Sigmoid colon (tissue), 7 donors: Measurements from ENCODE around the gene CASKIN1. TPM values are rescaled to one million over a fixed set of nuclear protein-coding genes. Genes with fewer than 3 reads are reported as not detected.
"Not testable (repeated sequence)": the region's sequence is repeated elsewhere in the genome, so short reads cannot be mapped to it uniquely, and the experiment has no call there.

Experiments used
- DNase-seq: peaks from one replicate; pipeline ENCODE4 v3.0.0-alpha.2; 2019
- H3K27ac ChIP-seq, 4 donors: fragments of 200-600 bp; sonication (generic); one replicate each; pipeline ENCODE4 v1.5.1; 2016 to 2019; ENCODE audit warnings: mild to moderate bottlenecking in 1 of 4
- H3K27me3 ChIP-seq, 3 donors: fragments of 200-600 bp; sonication (generic); one replicate each; pipeline ENCODE4 v1.5.1; 2019; ENCODE audit warnings: mild to moderate bottlenecking in 1 of 3
- H3K36me3 ChIP-seq, 4 donors: fragments of 200-600 bp; sonication (generic); one replicate each; pipeline ENCODE4 v1.5.1; 2016 to 2019
- H3K4me1 ChIP-seq, 4 donors: fragments of 200-600 bp; sonication (generic); one replicate each; pipeline ENCODE4 v1.5.1; 2017 to 2019
- H3K4me3 ChIP-seq, 4 donors: fragments of 200-600 bp; sonication (generic); one replicate each; pipeline ENCODE4 v1.5.1; 2017 to 2019; ENCODE audit warnings: mild to moderate bottlenecking in 2 of 4, moderate library complexity in 1 of 4
- H3K9me3 ChIP-seq, 4 donors: fragments of 200-600 bp in 3 of 4; sonication (generic) in 3 of 4; one replicate each; pipeline versions ENCODE4 v1.5.1 to v1.6.1; 2013 to 2019
- EP300 ChIP-seq, 4 donors: sonication (generic); formaldehyde crosslinking; IDR thresholded peaks; one replicate each; pipeline ENCODE4 v1.6.1; 2017; ENCODE audit warnings: antibody characterized with exemption in 4 of 4
- POLR2A ChIP-seq, 2 donors: fragments of 450-650 bp; IDR thresholded peaks; one replicate each; pipeline ENCODE4 v1.6.1; 2016; ENCODE audit warnings: antibody characterized with exemption in 2 of 2, mild to moderate bottlenecking in 2 of 2, moderate library complexity in 2 of 2
- POLR2AphosphoS5 ChIP-seq, 4 donors: sonication (generic); formaldehyde crosslinking; IDR thresholded peaks; one replicate each; pipeline ENCODE4 v1.6.1; 2017; ENCODE audit warnings: antibody characterized with exemption in 4 of 4
- WGBS, 2 donors: extraction: QIAGEN DNeasy Blood & Tissue Kit; methylation state at CpG; one replicate each; pipeline ENCODE4 v1.1.7; 2013; 5-methylcytosine and 5-hydroxymethylcytosine counted together
- intact Hi-C: fragments of 100-400 bp; cut with DNase I; formaldehyde crosslinking; loops from one replicate; pipeline ENCODE4 v1.15.1; 2023
- polyA plus RNA-seq, 3 donors: library from polyadenylated mRNA; stranded (reverse); fragments of 200-250 nt; gene quantifications; one replicate each; pipeline ENCODE4 v1.2.3, GENCODE V29; 2013
- total RNA-seq, 4 donors: library from RNA; depleted of rRNA; stranded (reverse); fragments of >200 nt; gene quantifications; one replicate each; pipeline ENCODE4 v1.1.0, GENCODE V29; 2016
- TF ChIP-seq, protein P1 (sequence below), 4 experiments: fragments of 450-650 bp in 3 of 4; fragments of 200-600 bp in 1 of 4; IDR thresholded peaks; one replicate each; pipeline ENCODE4 v1.5.1; 2016 to 2019; ENCODE audit warnings: antibody characterized with exemption in 4 of 4, mild to moderate bottlenecking in 3 of 4, moderate library complexity in 2 of 4
- donor health status: healthy with polysubstance abuse.
- donor health status: Bipolar disorder and iron deficiency.
- donor health status: healthy.

Gene CASKIN1
- total and polyA plus RNA-seq, 7 donors, result under 0.01 to 0.55 (median 0.31) TPM; not detected in 1

DNA sequence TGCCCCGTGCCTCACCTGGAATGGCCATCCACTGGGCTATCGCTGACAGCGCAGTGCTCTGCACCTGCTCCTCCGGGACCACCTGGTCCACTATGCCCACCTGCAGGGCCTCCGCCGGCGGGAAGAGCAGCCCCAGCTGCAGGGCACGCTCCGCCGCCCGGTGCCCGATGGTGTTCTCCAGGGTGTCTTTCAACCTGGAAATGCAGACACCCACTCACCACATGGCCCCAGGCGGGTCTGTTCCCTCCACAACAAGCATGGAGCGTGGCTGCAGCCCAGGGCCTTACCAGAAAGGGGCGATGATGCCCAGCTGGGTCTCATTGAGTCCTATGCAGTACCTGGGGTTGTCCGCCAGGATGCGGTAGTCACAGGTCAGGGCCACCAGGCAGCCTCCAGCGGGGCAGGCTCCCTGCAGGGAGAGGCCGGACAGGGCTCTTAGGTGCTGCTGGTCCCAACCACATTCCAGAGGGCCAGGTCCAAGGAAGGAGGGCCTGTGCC lies 46.7 kb upstream of the CASKIN1 start:
- 94 to 97% methylated on average over 19 of the region's 19 CpGs for WGBS, 2 donors

DNA sequence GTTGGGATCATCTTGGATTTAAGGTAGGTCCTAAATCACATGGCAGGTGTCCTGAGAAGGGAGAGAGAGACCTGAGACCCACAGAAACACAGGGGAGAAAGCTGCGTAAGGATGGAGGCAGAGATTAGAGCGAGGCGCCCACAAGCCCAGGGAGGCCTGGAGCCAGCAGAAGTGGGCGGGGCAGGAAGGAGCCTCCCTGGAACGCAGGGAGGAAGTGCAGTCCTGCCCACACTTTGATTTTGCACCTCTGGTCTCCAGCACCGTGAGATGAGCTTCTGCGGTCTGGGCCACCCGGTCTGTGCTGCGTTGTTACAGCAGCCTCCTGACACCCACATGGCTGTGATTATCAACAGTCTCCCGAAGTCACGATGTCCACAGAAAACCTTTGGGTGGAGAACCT lies 46.2 kb upstream of the CASKIN1 start:
- Histone ChIP-seq H3K36me3 (peaks cover 41 to 65% (median 50%) of the 10 kb centered on the region in 4 donors), H3K4me3 (no peak overlapping the region), H3K27ac (no peak overlapping the region), H3K9me3 (no peaks in the 10 kb centered on the region), H3K27me3 (peaks cover 3 to 8% (median 6%) of the 10 kb centered on the region in 3 donors), H3K4me1 (peaks cover 0 to 7% (median 6%) of the 10 kb centered on the region in 4 donors)
- intact Hi-C loops, result no loop called here
- no peak for TF ChIP-seq POLR2A (IDR thresholded peaks at IDR 0.05)
- TF ChIP-seq, protein P1, sequence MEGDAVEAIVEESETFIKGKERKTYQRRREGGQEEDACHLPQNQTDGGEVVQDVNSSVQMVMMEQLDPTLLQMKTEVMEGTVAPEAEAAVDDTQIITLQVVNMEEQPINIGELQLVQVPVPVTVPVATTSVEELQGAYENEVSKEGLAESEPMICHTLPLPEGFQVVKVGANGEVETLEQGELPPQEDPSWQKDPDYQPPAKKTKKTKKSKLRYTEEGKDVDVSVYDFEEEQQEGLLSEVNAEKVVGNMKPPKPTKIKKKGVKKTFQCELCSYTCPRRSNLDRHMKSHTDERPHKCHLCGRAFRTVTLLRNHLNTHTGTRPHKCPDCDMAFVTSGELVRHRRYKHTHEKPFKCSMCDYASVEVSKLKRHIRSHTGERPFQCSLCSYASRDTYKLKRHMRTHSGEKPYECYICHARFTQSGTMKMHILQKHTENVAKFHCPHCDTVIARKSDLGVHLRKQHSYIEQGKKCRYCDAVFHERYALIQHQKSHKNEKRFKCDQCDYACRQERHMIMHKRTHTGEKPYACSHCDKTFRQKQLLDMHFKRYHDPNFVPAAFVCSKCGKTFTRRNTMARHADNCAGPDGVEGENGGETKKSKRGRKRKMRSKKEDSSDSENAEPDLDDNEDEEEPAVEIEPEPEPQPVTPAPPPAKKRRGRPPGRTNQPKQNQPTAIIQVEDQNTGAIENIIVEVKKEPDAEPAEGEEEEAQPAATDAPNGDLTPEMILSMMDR (IDR thresholded peaks at IDR 0.05), result no peak
- no peak for TF ChIP-seq EP300 (IDR thresholded peaks at IDR 0.05)
- TF ChIP-seq POLR2AphosphoS5 (IDR thresholded peaks at IDR 0.05), result no peak
- WGBS, 2 donors, result 65 to 86% methylated on average over 11 of the region's 11 CpGs
- no peak for DNase-seq

More for the DNA sequence above, 46.7 kb upstream of the CASKIN1 start:
- Histone ChIP-seq H3K27ac (no peak overlapping the region), H3K4me3 (no peak overlapping the region), H3K4me1 (peaks cover 0 to 2% (median under 1%) of the 10 kb centered on the region in 4 donors), H3K27me3 (peaks cover 0 to 3% (median 2%) of the 10 kb centered on the region in 3 donors), H3K9me3 (no peaks in the 10 kb centered on the region), H3K36me3 (peaks cover 41 to 65% (median 50%) of the 10 kb centered on the region in 4 donors)
- DNase-seq, result no peak
- intact Hi-C loops, result no loop called here
- no peak for TF ChIP-seq EP300 (IDR thresholded peaks at IDR 0.05)

DNA sequence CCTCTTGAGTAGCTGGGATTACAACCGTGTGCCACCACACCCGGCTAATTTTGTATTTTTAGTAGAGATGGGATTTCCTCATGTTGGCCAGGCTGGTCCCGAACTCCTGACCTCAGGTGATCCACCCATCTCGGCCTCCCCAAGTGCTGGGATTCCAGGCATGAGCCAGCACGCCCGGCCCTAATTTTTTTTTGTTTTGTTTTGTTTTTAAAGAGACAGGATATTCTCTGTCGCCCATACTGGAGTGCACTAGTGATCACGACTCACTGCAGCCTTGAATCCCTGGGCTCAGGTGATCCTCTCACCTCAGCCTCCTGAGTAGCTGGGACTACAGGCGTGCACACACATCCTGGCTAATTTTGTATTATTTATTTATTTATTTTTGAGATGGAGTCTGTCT lies 43.9 kb upstream of the CASKIN1 start:
- 66 to 82% methylated on average over 9 of the region's 9 CpGs for WGBS, 2 donors
- H3K4me1 ChIP-seq, result peaks cover 0 to 27% (median 24%) of the 10 kb centered on the region in 4 donors
- H3K27me3 ChIP-seq, result peaks cover 17 to 31% (median 26%) of the 10 kb centered on the region in 3 donors
- H3K9me3 ChIP-seq, H3K4me3 ChIP-seq, H3K27ac ChIP-seq, DNase-seq, intact Hi-C loops: not testable (repeated sequence)
- H3K36me3 ChIP-seq, result peaks cover 37 to 58% (median 41%) of the 10 kb centered on the region in 4 donors

DNA sequence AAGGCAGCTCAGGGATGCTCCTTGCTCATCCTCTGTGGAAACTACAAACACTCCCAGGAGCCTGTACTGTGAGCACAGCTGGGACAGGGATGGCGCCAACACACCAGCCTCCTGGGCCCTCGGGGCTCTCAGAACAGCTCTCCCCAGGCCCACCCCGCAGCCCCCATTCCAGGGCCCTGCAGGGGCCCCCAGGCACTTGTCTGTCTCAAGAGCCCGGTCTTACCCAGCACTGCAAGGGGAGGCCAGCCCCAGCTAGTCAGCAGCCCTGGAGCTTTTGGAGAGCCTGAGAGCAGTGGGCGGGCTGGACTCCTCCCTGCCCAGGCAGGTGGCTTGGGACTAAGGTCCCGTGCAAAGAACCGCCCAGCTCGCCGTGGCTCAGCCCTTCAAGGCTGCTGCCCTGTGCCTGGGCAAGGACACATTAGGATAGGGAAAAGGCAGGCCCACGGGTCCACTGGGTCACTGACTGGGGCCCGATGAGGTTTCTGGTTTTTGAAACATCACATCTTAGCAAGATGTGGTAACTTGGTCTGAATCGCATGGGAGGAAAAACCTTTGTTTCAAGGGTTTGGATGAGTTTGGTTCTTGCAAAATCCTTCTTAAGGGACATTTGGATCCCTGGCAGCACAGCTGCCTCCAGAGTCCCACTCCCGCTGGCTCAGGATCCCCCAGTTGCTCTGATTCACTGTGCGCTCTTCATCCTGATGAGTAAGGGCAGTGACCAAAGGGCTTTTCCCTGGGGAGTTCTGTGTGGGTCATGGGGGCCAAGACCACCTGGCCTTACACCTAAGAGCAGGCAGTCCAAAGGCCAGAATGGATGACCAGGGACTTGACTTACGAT lies 42.7 kb upstream of the CASKIN1 start:
- no peak overlapping the region for H3K27ac ChIP-seq
- 46 to 79% methylated on average over 15 of the region's 15 CpGs for WGBS, 2 donors
- intact Hi-C loops, result no loop called here

DNA sequence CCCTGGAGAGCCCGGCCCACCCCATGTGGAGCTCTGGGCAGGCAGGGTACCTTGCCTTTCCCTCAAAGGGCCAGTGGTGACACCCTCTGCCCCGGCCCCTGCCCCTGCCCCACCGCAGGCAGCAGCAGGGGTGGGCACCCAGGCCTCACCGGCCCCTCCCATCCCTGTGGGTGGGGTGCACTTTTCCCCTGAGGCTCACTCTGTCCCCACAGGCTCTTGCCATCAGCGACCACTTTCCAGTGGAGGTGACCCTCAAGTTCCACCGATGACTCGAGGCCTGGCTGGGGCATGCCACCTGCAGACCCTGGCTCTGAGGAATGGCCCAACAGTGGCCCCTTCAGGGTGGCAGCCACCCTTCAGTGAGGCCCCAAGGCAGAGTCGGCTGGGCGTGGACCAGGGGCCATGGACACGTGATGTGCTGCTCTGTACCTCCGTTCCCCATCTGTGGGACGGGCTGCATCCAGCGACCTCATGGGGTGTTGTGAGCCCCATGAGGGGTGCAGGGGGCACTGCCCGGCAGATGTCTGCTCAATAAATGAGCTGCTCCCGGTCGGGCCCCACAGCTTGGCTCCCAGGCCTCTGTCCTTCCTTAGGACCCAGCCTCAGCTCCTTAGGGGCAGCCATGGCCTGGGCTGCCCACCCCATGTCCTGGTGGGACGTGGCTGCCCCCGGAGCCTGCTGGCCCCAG lies 41.9 kb upstream of the CASKIN1 start:
- H3K36me3 ChIP-seq, result peaks cover 38 to 58% (median 42%) of the 10 kb centered on the region in 4 donors
- intact Hi-C loops, result no loop called here
- H3K27ac ChIP-seq, result no peak overlapping the region

More for the DNA sequence above, 42.7 kb upstream of the CASKIN1 start:
- Histone ChIP-seq H3K4me3 (no peak overlapping the region), H3K9me3 (no peaks in the 10 kb centered on the region), H3K4me1 (peaks cover 0 to 27% (median 24%) of the 10 kb centered on the region in 4 donors), H3K27me3 (peaks cover 17 to 42% (median 26%) of the 10 kb centered on the region in 3 donors), H3K36me3 (peaks cover 38 to 58% (median 41%) of the 10 kb centered on the region in 4 donors)
- DNase-seq, result no peak
- no peak for TF ChIP-seq POLR2A (IDR thresholded peaks at IDR 0.05)
- no peak for TF ChIP-seq POLR2AphosphoS5 (IDR thresholded peaks at IDR 0.05)
- TF ChIP-seq EP300 (IDR thresholded peaks at IDR 0.05), result no peak
- TF ChIP-seq, protein P1 (IDR thresholded peaks at IDR 0.05), result no peak

More for the DNA sequence above, 41.9 kb upstream of the CASKIN1 start:
- TF ChIP-seq POLR2AphosphoS5 (IDR thresholded peaks at IDR 0.05), result no peak
- TF ChIP-seq, protein P1 (IDR thresholded peaks at IDR 0.05), result no peak
- no peak for TF ChIP-seq POLR2A (IDR thresholded peaks at IDR 0.05)
- TF ChIP-seq EP300 (IDR thresholded peaks at IDR 0.05), result no peak
- no peak for DNase-seq
- H3K4me3 ChIP-seq, result no peak overlapping the region
- H3K9me3 ChIP-seq, result no peaks in the 10 kb centered on the region
- H3K27me3 ChIP-seq, result peaks cover 17 to 49% (median 26%) of the 10 kb centered on the region in 3 donors
- WGBS, 2 donors, result 21 to 59% methylated on average over 18 of the region's 18 CpGs
- peaks cover 0 to 27% (median 24%) of the 10 kb centered on the region in 4 donors for H3K4me1 ChIP-seq
